ENCODE measurements around the gene PRELP. TPM values are rescaled to one million over a fixed set of nuclear protein-coding genes. Genes with fewer than 3 reads are reported as not detected.
A peak's percentile ranks its signal among the peaks of the same experiment; 100 is the strongest.

Gene PRELP
- total and polyA plus RNA-seq, 8 donors: 1.1 to 29.8 (median 8.7) TPM

GRCh38 chr1:203520315-203520714 is 44.7 kb downstream of the PRELP start:
- intact Hi-C loops (cut with DNase I; ENCODE audit: low total_unique reads): no loop called here
- Histone ChIP-seq H3K27me3 (no peaks in the 10 kb centered on the region), H3K4me1 (peaks cover 12 to 59% (median 34%) of the 10 kb centered on the region in 4 donors), H3K27ac (no peak overlapping the region), H3K9me3 (no peaks in the 10 kb centered on the region), H3K4me3 (no peak overlapping the region), H3K36me3 (no peaks in the 10 kb centered on the region)
- DNase-seq: no peak
- WGBS, 5 donors: 54 to 88% (median 84%) methylated on average over 5 of the region's 5 CpGs
- TF ChIP-seq CTCF (IDR thresholded peaks at IDR 0.05) (no peak), EP300 (IDR thresholded peaks at IDR 0.05) (no peak), POLR2AphosphoS5 (IDR thresholded peaks at IDR 0.05) (no peak), POLR2A (IDR thresholded peaks at IDR 0.05) (no peak)

- 71 to 83% (median 75%) methylated on average over 9 to 10 of the region's 10 CpGs for WGBS, 5 donors
- Histone ChIP-seq H3K4me1 (peaks cover 12 to 67% (median 35%) of the 10 kb centered on the region in 4 donors), H3K27ac (peak overlapping the region in 2 of 5 donors; percentile 12 to 27), H3K9me3 (no peaks in the 10 kb centered on the region), H3K36me3 (no peaks in the 10 kb centered on the region), H3K4me3 (no peak overlapping the region), H3K27me3 (no peaks in the 10 kb centered on the region)
- peak in 1 of 3 donors; percentile 8 for TF ChIP-seq POLR2AphosphoS5 (IDR thresholded peaks at IDR 0.05)
- no peak for TF ChIP-seq CTCF (IDR thresholded peaks at IDR 0.05)
- intact Hi-C loops (cut with DNase I; ENCODE audit: low total_unique reads): no loop called here
- peak; percentile 56 to 61 for DNase-seq
These were observed 45.6 kb downstream of the PRELP start for GRCh38 chr1:203521074-203521794.

- intact Hi-C loops (cut with DNase I; ENCODE audit: low total_unique reads): no loop called here
- no peaks in the 10 kb centered on the region for H3K9me3 ChIP-seq
- peak overlapping the region in 2 of 5 donors; percentile 12 to 27 for H3K27ac ChIP-seq
- H3K4me3 ChIP-seq: no peak overlapping the region
- no peaks in the 10 kb centered on the region for H3K27me3 ChIP-seq
- H3K4me1 ChIP-seq: peaks cover 12 to 70% (median 38%) of the 10 kb centered on the region in 4 donors
- TF ChIP-seq POLR2A (IDR thresholded peaks at IDR 0.05) (no peak), CTCF (IDR thresholded peaks at IDR 0.05) (no peak), EP300 (IDR thresholded peaks at IDR 0.05) (no peak), POLR2AphosphoS5 (IDR thresholded peaks at IDR 0.05) (no peak)
- no peak for DNase-seq
- H3K36me3 ChIP-seq: no peaks in the 10 kb centered on the region
- 70 to 88% (median 75%) methylated on average over 5 of the region's 5 CpGs for WGBS, 5 donors
These were observed 46.2 kb downstream of the PRELP start for GRCh38 chr1:203521812-203522211.

- intact Hi-C loops (cut with DNase I; ENCODE audit: low total_unique reads): no loop called here
- DNase-seq: peak in 1 of 2 donors; percentile 65
- Histone ChIP-seq H3K27ac (peak overlapping the region in 2 of 5 donors; percentile 12 to 27), H3K4me1 (peaks cover 12 to 74% (median 38%) of the 10 kb centered on the region in 4 donors), H3K9me3 (no peaks in the 10 kb centered on the region), H3K4me3 (no peak overlapping the region), H3K27me3 (no peaks in the 10 kb centered on the region), H3K36me3 (no peaks in the 10 kb centered on the region)
- 45 to 60% (median 51%) methylated on average over 11 of the region's 11 CpGs for WGBS, 5 donors
- TF ChIP-seq EP300 (IDR thresholded peaks at IDR 0.05): no peak
- no peak for TF ChIP-seq POLR2A (IDR thresholded peaks at IDR 0.05)
- TF ChIP-seq CTCF (IDR thresholded peaks at IDR 0.05): no peak
- TF ChIP-seq POLR2AphosphoS5 (IDR thresholded peaks at IDR 0.05): no peak
These were observed 46.6 kb downstream of the PRELP start for GRCh38 chr1:203522237-203522636.
